GM12875 (cell line): ENCODE data around the gene GRN.

Source experiments
- H3K4me3 ChIP-seq: one replicate; pipeline ENCODE4 v1.5.1; 2011; ENCODE audit warnings: low read depth, low read length, control low read depth
- CTCF ChIP-seq: IDR thresholded peaks from 2 replicates; pipeline ENCODE4 v1.5.1; 2011; ENCODE audit warnings: low read depth, mild to moderate bottlenecking, control low read depth, inconsistent platforms, low read length, moderate library complexity, borderline replicate concordance; ENCODE audit not compliant: insufficient read depth

The GRN gene

GRCh38 chr17:44344939-44345453, at the start of gene GRN:
TSS of gene GRN (plus strand) at chr17:44345302. CDS start at chr17:44349165, 3,863 bp downstream.
- peak within 1 kb of the TSS; percentile 68 for H3K4me3 ChIP-seq
- no peak for TF ChIP-seq CTCF

GRCh38 chr17:44297975-44298374, 47.1 kb upstream of the GRN start:
- no peak overlapping the region for H3K4me3 ChIP-seq
- TF ChIP-seq CTCF = no peak

- no peak overlapping the region for H3K4me3 ChIP-seq
- no peak for TF ChIP-seq CTCF
Measured at GRCh38 chr17:44304651-44305050, 40.5 kb upstream of the GRN start.

- H3K4me3 ChIP-seq = no peak overlapping the region
- no peak for TF ChIP-seq CTCF
Measured at GRCh38 chr17:44307387-44308186, 37.5 kb upstream of the GRN start.

- H3K4me3 ChIP-seq = peak within 1 kb of the TSS; percentile 14
- no peak for TF ChIP-seq CTCF
Measured at GRCh38 chr17:44308320-44308818, 36.7 kb upstream of the GRN start, which contains the start of gene RUNDC3A. TSS of gene RUNDC3A (plus strand) at chr17:44308601. CDS start at chr17:44308833, 232 bp downstream.

- no peak overlapping the region for H3K4me3 ChIP-seq
- TF ChIP-seq CTCF = no peak
Measured at GRCh38 chr17:44308865-44309264, 36.2 kb upstream of the GRN start.

GRCh38 chr17:44309472-44309871, 35.6 kb upstream of the GRN start:
- H3K4me3 ChIP-seq = no peak overlapping the region
- no peak for TF ChIP-seq CTCF
